Measurements from ENCODE around the gene PITPNM3.
"Not testable (repeated sequence)": the region's sequence is repeated elsewhere in the genome, so short reads cannot be mapped to it uniquely, and the experiment has no call there.

PITPNM3 gene

DNA sequence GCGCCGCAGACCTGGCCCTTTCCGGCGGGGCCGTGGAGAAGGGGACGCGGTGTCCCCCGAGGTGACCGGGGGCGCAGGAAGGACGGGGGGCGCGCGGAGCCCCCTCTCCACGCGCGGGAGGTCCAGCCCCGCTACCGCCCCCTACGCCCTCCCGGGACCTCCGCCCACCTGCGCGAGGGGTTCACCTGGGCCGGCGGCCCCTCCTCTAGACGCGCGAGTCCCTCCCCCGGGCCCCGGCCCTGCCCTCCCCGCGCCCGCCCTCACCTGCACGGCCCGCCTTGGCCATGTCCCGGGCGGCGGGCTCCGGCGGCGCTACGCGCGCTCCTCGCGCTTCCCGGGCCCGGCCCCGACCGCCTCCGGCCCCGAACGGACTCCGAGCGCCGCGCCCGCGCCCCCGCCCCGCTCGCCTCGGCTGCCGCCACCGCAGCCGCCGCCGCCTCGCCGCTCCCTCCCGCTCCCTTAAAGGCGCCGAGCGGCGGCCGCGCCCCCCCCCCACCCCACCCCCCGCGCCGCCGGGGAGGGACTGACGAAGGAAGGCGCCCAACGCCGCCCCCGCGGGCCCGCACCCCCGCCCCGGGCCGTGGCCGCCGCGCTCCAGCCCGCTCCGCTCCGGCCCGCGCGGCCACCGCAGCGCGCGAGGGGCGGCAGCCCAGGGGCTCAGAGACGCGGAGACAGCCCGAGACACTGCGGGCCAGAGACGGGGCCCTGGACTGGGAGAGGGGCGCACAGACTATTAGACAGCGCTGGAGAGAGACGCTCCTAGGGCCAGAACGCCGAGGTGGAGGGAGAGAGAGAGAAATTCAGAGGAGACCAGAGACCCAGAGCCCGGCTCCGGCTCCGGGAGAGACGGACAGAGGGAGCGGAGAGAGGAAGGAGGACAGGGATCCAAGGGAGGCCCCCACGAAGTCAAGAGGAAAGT is at the start of gene PITPNM3:
PITPNM3 (minus strand) TSS at position 435 of the 919 bp plus-strand sequence; CDS start at position 286, 149 bp downstream.
- no peak for DNase-seq (ENCODE audit: low spot score)

DNA sequence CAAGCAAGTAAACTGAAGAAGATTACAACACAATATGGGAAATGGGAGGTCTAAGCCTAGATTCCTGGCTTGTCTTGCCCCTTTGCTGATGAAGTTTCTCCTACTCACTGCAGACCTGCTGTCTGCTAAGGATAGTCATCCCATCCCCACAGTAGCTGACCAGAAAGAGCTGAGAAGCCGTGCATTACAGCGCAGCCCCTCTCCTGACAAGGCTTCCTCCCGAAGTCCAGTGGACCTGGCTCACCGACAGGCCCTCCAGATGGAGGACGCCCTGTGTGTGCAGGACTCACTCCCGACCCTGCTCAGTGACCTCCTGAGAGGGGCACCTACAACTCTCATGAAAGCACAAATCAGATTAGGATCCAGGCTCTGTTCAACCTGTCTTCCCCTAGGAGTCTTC is 48.8 kb upstream of the PITPNM3 start:
- no peak for DNase-seq (ENCODE audit: low spot score)

DNA sequence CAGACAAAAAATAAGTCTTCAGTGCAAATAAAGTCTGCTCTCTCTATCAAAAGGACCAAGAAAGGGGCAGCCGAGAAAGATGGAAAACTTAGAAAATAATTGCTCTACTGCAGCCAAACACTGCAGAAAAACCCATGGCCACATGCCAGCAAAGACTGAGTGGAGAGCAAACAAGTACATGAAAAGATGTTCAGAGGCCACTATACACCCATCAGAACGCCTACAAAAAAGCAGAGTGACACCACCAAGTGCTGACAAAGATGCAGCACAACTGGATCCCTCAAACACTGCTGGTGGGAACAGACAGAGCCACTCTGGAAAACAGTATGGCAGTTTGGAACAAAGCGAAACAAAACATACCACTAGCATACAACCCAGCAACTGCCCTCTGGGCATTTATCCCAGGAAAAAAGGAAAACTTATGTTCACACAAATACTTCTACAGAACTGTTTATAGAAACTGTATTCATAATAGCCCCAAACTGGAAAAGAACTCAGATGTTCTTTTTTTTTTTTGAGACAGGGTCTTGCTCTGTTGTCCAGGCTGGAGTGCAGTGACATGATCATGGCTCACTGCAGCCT is 47.5 kb upstream of the PITPNM3 start:
- DNase-seq (ENCODE audit: low spot score) = no peak

DNA sequence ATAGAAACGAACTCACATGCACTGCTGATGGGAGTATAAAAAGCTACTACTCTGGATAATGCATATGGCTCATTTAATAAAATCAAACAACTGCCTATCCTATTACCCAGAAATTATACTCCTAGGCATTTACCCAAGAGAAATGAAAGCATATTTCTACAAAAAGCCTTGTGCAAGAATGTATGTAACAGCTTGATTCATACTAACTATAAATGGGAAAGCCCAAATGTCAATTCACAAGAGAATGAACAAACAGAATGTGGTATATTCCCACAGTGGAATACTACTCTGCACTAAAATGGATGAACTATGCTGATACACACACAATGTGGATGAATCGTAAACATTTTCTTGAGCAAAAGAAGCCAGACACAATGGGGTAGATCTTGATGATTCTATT is 45.8 kb upstream of the PITPNM3 start:
- no peak for DNase-seq (ENCODE audit: low spot score)

DNA sequence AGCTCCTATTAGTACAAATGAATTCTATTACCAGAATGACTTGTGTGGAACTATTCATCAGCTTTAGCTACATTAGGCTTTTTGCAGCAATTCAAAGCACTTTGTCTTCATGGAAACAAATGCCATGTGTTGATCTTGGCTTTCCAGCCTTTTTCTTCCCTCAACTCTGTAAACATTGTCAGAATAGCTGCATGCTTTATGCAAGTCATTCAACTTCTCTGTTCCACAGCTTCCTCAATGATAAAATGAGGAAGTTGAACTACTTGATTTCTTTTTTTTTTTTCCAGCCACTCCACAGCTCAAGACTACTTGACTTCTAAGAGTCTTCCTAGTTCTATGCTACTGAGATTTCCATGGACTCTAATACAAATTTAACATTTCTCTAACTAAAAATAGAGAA is 43.0 kb upstream of the PITPNM3 start:
- DNase-seq (ENCODE audit: low spot score) = peak; percentile 58

DNA sequence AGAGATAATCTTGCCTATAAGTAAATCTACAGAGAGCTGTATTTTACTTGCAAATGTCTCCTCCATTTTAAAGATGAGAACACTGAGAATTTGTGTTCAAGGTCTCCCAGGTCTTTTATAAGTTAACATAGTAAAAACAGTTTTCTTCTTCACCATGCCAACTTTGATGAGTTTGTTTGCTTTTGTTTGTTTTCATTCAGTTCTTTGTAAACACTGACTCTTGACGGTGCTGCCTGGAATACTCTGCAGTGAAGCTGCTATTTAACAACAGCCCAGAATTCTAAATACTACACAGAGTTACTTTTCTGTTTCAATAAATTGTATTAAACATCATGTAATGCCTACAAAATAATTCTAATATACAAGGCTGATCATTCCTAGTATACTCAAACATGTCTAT is 41.4 kb upstream of the PITPNM3 start:
- DNase-seq (ENCODE audit: low spot score) = no peak

DNA sequence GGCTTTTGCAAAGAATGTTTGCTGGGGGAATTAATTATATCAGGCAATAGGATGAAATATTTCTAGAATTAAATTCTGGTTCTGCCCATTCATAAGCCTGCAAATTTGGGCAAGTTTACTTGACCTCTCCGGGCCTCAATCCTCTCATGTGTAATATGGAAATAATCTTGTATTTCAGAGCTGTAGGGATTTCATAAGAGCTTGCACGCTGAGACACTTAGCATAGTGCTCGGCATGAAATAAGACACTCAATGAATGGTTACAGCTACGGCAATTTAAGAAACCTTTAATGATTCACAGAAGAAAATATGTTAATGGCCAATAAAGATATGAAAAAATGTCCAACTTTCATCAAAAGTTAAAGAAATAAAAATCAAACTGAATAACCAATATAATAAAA is 40.6 kb upstream of the PITPNM3 start:
- DNase-seq (ENCODE audit: low spot score) = no peak

DNA sequence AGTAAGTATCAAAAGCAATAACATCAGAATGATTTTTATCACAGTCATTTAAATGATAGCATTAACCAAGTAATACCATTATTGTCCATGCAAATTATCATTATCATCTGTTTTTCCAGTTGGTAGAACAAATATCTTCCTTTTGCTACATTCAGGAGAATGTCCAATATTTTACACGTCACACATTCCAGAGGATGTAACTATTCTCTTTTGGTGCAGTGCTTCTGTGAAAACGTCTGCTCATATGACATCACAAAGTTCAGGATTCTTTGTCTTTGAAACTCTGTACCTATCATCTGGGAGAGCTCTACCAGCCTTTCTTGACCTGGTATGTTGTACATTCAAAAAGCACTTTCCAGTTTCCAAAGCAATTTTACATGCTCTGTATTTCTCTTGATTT is 40.2 kb upstream of the PITPNM3 start:
- no peak for DNase-seq (ENCODE audit: low spot score)

DNA sequence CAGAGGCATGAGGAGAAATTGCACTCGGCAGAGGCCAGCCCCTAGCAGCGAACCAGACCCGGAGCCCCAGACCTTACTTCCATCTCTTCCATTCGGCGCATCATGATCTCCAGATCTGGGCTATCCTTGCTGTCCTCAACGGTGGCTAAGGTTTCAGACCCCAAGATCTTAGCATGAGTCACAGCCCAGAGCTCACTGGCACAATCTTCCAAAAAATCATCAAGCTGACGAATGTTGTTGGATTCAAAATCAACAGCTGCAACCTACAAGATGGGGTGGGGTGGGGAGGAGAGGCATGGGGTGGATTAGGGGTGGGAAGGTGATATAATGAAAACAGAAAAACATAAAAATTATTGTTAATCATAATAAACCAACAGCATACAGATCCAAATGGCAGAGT is 39.7 kb upstream of the PITPNM3 start:
- DNase-seq (ENCODE audit: low spot score) = no peak

DNA sequence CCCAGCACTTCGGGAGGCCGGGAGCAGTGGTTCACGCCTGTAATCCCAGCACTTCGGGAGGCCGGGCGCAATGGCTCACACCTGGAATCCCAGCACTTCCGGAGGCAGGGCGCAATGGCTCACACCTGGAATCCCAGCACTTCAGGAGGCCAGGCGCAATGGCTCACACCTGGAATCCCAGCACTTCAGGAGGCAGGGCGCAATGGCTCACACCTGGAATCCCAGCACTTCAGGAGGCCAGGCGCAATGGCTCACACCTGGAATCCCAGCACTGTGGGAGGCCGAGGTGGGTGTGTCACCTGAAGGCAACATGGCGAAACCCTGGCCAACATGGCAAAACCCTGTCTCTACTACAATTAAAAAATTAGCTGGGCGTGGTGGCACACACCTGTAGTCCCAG is 37.0 kb upstream of the PITPNM3 start:
- DNase-seq (ENCODE audit: low spot score) = not testable (repeated sequence)

DNA sequence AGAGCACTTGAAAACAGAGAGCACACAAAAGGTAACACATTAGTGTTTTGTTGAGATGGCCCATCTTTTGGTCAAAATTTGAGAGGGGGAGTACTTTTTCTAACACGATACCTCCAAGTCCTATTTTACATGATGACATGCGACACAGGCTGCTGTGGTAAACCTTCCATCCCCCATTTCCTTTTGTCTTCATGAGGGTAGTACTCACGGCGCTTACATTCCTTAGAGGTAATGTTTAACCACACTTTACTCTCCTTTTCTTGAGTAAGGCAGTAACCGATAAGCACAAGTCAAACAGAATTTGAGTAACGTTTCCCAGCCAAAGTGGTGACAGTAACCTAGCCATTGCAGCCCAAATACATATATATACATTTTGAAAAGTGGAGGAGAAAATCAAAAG is 35.8 kb upstream of the PITPNM3 start:
- DNase-seq (ENCODE audit: low spot score) = no peak

DNA sequence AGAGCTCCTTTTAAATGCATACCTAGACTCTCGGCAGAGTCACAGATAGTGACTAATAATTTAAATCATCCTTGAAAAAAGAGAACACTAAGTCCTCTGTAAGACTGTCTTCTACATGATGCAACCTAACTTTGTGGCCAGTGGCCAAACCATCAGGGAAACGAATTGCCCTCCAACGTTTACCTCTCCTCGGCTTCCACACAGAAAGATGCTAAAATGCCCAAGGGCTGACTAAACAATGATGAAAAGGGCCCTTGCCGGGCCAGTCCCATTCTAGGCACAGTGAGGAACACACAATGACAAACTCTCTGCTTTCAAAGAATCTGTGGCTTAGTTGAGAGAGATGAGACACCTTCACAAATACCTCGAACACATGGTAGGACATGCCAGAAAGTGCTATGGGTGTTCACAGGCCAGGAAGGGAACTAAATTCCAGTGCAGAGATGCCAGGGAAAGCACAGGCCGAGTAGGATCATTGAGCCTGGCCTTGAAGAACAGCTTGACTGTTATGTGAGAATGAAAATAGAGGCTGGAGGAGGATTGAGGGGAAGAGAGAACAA is 35.3 kb upstream of the PITPNM3 start:
- no peak for DNase-seq (ENCODE audit: low spot score)

DNA sequence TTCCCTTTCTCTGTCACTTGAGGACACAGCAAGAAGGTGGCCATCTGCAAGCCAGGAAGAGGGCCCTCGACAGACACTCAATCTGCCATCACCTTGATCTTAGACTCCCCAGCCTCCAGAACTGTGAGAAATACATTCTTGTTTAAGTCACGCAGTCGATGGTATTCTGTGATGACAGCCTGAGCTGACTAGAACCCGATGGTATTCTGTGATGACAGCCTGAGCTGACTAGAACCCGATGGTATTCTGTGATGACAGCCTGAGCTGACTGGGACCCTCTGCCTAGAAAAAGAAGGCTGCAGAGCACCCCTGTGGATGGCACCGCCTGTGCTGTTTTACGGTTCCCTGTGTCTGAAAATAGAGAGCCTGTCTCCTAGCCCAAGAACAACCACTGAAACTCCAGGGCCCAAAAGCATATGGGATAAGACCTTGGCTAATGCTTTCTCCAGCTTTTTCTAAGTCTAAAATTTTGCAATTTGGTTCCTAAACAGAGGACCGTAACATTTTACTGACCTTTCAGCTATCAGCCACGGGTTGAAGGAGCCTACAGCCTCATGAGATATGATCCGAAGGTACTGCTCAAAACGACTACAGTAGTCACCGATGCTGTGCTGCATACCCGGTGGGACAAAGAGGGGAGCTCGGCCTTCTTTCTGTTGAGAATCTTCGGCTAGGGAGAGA is 33.1 kb upstream of the PITPNM3 start:
- DNase-seq (ENCODE audit: low spot score) = no peak

DNA sequence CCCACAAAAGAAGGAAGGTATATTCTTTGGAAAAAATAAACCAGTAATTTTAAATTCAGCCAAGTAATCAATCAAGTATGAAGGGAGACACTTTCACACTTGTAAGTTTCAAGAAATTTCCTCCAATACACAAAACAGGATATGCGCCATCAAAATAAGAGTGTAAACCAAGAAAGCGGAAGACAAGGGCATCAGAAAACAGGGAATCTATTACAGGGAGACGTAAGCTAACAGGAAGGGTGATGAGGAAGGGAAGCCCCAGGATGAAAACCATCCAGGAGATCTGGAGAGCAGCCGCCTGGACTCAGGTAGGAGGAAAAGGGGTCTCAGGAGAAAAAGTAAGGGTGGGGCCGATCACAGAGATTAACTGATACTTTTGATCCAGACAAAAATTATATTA is 31.8 kb upstream of the PITPNM3 start:
- DNase-seq (ENCODE audit: low spot score) = no peak

DNA sequence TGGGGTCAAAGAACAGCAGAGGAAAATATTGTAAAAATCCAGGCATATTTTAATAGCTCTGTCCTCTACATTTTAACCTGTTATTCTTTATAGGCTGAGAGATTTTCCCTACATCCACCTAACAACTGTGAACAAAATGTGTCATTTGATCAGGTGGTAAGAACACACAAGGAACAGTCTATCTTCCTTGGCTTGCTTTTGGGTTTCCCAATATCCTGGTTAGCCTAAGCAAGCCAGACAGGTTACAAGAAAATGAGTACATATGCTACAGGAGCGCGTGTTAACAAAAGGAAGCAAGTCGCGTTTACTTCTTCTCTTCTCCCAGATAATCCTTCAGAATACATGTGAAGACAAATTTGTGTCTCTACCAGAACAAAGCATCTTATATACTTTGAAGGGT is 31.0 kb upstream of the PITPNM3 start:
- DNase-seq (ENCODE audit: low spot score) = no peak

DNA sequence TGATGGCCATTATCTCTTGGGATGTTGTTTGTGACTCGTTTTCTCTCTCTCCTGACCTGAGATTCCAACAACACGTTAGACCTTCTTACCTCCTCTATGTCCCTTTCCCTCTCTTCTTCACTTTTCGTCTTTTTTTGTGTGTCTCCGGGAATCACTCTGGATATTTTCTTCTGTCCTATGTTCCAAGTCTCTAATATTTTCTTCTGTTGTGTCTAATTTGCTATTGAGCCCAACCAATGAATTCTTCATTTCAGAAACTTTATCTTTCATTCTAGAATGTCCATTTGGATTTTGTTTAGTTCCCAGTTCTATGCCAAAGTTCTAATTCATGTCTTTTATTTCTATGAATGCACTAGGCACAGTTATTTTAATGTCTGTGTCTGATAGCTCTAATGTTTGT is 27.1 kb upstream of the PITPNM3 start:
- no peak for DNase-seq (ENCODE audit: low spot score)

DNA sequence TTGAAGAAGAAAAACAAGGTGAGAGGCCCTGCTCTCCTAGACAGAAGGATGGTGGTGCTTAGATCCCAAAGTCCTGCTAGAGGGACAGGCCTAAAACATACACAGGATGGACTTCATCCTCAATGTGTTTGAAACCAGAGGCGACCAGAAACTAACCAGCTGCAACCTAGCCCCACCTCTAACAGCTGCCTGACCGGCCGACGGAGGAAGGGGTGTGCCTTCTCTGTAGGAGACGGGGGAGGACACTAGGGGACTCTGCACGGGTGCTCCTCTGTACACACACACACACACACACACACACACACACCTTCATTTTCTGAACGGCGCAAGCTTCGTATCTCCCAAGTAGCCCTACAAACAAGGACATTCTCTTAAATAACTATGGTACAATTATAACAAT is 24.3 kb upstream of the PITPNM3 start:
- no peak for DNase-seq (ENCODE audit: low spot score)

DNA sequence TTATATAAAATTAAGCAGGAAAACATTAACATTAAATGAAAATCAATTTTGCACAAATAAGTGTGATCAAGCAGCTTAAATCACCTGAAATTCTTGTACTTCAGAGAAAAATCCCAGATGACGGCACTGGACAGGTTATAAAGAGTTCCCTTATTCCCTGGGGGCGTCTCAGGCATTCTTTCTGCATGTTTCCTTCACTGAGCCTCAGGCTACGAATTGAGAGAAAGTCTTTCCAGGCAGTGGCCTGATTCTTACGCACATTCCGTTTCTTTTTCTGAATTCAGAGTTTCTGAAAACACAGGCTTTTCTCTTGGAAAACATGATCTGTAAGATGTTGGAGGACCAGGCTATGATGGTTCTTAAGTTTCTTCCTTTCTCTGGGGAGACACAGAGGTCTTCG is 22.1 kb upstream of the PITPNM3 start:
- DNase-seq (ENCODE audit: low spot score) = no peak

DNA sequence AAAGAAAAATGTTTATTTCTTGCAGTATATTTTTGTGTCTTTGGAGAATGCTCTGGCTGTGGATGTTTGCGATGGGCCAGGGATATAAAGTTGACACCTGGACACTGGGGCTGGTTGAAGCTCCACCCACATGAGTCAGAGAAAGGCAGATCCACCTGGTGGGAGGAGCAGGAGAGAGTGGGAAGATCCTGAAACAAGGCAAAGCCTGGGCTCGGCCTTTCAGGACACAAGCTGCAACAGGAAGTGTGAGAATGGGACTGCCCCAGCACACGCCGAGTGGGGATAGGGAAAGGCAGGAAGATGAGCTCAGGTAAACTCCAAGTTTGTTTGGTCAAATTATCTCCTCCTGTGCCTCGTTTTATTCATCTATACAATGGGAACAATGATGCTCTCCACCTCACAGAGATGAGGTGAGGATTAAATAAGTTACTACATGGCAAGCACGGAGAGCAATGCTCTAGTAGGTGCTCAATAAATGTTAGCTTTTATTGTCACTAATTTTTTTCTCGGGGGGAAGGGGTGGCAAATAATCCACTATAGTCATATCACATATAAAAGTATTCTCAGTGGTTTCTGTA is 21.4 kb upstream of the PITPNM3 start:
- DNase-seq (ENCODE audit: low spot score) = no peak

DNA sequence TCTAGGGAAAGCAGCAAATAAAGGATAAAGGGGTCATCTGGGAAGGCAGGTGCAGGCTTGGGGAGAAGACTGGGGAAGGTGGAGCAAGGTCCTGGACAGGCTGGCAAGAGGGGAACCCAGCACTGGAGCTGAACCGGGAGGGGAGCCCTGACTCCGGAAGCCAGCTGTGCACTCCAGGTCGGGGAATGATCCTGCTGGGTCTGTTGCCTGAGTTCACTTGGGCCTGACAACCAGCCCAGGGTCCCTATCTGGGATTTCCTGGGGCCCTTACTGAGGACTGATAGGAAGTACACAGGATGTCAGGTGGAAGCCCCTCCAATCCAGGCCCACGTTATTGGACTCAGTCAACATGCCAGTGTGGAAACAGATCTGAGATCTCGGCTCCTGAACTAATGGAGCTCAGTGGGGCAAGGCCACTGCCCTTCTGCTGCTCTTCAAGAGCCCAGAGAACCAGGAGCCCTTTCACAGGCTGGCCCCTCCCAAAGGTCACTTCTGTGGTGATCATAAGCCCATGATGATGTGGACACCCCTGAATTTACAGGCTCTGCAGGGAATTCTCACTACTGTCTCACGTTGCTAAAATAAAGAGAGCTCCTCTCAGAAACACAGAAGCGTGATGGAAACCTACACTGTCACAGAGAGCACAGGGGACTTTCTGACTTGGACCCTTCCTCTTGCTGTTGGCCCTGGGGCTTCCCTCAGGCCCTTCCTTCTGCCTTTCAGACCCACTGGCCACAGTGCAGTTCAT is 19.9 kb upstream of the PITPNM3 start:
- no peak for DNase-seq (ENCODE audit: low spot score)

DNA sequence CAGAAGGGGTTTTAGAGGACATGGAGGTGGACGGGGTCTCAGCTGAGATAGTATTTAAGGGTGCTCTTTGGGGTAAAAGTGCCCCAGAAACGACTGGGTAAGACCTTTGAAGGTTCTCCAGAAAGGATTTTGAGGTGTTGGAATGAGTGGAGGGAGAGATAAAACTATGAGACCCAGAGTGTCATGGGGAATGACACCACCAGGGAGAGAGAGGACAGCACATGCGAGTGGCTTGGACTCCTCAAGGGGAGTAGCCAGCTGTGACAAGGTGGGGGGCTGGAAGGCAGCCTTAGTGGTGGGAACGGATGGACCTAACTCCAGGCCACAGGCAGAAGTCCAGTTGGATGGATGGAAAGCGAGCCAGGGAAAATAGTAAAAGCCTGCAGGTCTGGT is 19.2 kb upstream of the PITPNM3 start:
- DNase-seq (ENCODE audit: low spot score) = no peak
